Muscle layer of duodenum (tissue), 2 donors: Measurements from ENCODE around the gene PTPN4.

ENCODE experiments used
- H3K27ac ChIP-seq: one replicate; pipeline ENCODE4 v1.7.0; 2013; ENCODE audit warnings: mild to moderate bottlenecking, low read length
- H3K27me3 ChIP-seq: one replicate; pipeline ENCODE4 v1.7.0; 2013; ENCODE audit warnings: low read depth, mild to moderate bottlenecking, control low read depth, low read length
- H3K36me3 ChIP-seq, 2 donors: one replicate each; pipeline ENCODE4 v1.7.0; 2013; ENCODE audit warnings: low read length in 2 of 2, control low read depth in 1 of 2, mild to moderate bottlenecking in 1 of 2; ENCODE audit not compliant: insufficient read depth in 2 of 2, control insufficient read depth in 1 of 2
- H3K4me1 ChIP-seq, 2 donors: one replicate each; pipeline ENCODE4 v1.7.0; 2013; ENCODE audit warnings: low read length in 2 of 2, mild to moderate bottlenecking in 2 of 2, control low read depth in 1 of 2, moderate library complexity in 1 of 2; ENCODE audit not compliant: insufficient read depth in 2 of 2, control insufficient read depth in 1 of 2
- H3K4me3 ChIP-seq, 2 donors: one replicate each; pipeline ENCODE4 v1.7.0; 2013; ENCODE audit warnings: low read length in 2 of 2, low read depth in 1 of 2, mild to moderate bottlenecking in 1 of 2
- H3K9me3 ChIP-seq, 2 donors: one replicate each; pipeline ENCODE4 v1.7.0; 2013; ENCODE audit warnings: low read length in 2 of 2, control low read depth in 1 of 2, mild to moderate bottlenecking in 1 of 2; ENCODE audit not compliant: control insufficient read depth in 1 of 2
- donor health status: healthy.

Gene PTPN4

DNA sequence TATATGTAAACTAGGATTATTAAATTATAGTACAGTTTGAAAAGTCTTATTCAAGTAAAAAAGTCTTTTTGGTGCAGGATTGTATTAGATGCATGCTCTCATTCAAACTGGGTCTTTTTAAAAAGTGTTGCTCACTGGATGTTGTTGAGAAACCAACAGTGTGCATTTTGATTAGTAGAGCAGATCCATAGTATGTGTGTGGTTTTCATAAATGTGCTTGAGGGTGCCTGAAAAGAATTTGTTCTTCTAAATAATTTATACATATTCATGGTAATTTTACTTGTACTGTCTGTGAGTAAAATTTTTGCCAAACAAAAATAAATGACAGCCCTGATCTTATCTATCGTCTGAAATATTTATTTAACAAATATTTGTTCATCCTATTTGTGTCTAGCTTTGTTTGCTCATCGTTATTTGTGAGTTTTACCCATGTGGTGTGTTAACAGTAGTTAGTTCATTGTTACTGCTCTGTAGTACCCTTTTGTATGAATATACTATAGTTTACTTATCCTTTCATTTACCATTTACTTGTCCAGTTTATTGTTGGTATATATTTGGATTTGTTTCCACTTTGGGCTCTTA is 50.4 kb downstream of the PTPN4 start:
- H3K4me3 ChIP-seq: no peak overlapping the region
- H3K27me3 ChIP-seq: no peaks in the 10 kb centered on the region
- H3K27ac ChIP-seq: no peak overlapping the region
- peaks cover 0 to 3% of the 10 kb centered on the region in 2 donors for H3K36me3 ChIP-seq
- peaks cover 4 to 10% of the 10 kb centered on the region in 2 donors for H3K4me1 ChIP-seq
- no peaks in the 10 kb centered on the region for H3K9me3 ChIP-seq

DNA sequence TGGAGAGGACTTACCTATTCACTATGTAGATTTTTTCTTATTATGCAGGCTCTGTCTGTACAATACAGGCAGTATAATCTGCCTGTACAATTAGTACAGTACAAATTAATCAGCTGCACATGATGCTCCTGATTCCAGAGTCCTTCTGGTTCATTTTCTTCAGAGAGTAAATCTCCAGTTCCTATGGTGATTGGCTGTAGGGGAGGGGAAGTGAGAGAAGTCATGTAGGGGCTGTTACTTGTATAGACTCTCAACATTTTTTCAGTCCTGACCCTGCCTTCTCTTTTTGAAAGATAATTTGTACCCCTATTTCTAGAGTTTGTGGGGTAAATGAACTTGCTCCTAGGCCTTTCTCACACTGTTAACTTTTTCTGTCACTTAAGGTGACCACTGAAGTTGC is 54.5 kb downstream of the PTPN4 start:
- no peaks in the 10 kb centered on the region for H3K9me3 ChIP-seq
- H3K4me3 ChIP-seq: no peak overlapping the region

DNA sequence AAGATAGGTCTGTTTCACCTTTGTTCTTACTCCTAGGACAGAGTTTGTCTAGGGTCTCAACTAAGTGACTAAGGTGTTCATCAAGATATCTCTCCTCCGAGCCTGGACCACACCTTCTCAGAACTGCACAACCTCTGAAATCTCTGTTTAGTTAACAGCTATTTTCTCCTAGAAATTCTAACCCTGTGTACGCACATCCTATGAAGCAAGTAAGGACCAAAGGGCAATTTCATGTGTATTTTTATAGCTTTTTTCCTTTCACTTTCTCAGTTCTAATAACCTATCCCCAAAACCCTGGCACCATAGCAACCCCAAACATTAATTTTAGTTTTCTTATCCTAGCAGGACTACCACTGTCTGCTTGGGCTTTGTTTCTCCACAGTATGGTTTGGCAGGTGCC is 59.1 kb downstream of the PTPN4 start:
- Histone ChIP-seq H3K27me3 (no peaks in the 10 kb centered on the region), H3K4me3 (no peak overlapping the region), H3K27ac (no peak overlapping the region), H3K36me3 (no peaks in the 10 kb centered on the region), H3K4me1 (no peaks in the 10 kb centered on the region), H3K9me3 (no peaks in the 10 kb centered on the region)

More for the DNA sequence above, 54.5 kb downstream of the PTPN4 start:
- Histone ChIP-seq H3K27me3 (no peaks in the 10 kb centered on the region), H3K4me1 (peaks cover 4 to 10% of the 10 kb centered on the region in 2 donors), H3K36me3 (peaks cover 0 to 3% of the 10 kb centered on the region in 2 donors), H3K27ac (no peak overlapping the region)

DNA sequence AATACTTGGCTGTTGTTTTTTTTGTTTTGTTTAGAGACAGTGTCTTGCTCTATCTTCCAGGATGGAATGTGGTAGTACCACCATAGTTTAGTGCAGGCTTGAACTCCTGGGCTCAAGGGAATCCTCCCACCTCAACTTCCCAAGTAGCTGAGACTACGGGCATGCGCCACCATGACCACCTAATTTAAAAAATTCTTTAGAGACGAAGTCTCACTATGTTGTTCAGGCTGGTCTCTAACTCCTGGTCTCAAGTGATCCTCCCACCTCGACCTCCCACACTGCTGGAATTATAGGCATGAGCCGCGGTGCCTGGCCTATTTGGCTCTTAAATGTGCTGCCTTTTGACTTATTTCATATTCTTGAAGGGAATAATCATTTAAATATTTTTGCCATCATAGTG is 60.1 kb downstream of the PTPN4 start:
- H3K4me1 ChIP-seq: no peaks in the 10 kb centered on the region
- no peaks in the 10 kb centered on the region for H3K36me3 ChIP-seq
- no peak overlapping the region for H3K4me3 ChIP-seq
- H3K9me3 ChIP-seq: no peaks in the 10 kb centered on the region
- H3K27ac ChIP-seq: no peak overlapping the region
- no peaks in the 10 kb centered on the region for H3K27me3 ChIP-seq

DNA sequence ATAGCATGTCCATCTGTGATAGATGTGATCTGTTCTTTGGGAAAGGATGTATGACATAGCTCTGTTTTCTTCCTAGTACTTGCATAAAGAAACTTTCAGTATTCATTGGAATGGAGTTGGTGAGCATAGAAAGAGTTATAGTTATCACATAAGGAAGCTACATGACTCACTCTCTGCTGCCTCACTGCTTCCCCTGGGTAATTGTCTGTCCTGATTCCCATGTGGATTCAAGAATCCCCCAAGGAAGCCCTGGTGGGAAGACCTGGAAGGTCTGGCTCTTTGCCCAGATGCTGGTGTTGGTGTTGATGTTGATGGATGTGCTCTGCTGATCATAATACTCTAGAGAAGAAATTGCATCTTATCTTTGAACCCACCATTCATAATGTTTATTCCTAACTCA is 60.6 kb downstream of the PTPN4 start:
- H3K36me3 ChIP-seq: no peaks in the 10 kb centered on the region
- no peaks in the 10 kb centered on the region for H3K27me3 ChIP-seq
- H3K9me3 ChIP-seq: no peaks in the 10 kb centered on the region
- no peaks in the 10 kb centered on the region for H3K4me1 ChIP-seq
- no peak overlapping the region for H3K27ac ChIP-seq
- no peak overlapping the region for H3K4me3 ChIP-seq

DNA sequence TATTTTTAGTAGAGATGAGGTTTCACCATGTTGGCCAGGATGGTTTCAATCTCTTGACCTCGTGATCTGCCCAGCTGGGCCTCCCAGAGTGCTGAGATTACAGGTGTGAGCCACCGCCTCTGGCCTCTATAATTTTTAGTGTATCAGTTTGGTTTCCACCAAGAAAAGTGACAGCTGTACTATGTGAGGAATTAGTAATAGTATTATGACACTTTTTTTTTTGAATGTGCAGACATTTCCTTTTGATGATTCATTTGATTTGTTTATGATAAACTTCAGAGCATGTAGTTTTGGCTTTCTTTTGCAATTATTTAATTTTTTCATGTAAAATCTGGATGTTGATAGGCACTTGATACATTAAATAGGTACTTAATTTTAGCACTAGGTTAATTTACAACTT is 61.5 kb downstream of the PTPN4 start:
- Histone ChIP-seq H3K27me3 (no peaks in the 10 kb centered on the region), H3K4me3 (no peak overlapping the region), H3K9me3 (no peaks in the 10 kb centered on the region), H3K36me3 (no peaks in the 10 kb centered on the region), H3K27ac (no peak overlapping the region), H3K4me1 (peaks cover 0 to 1% of the 10 kb centered on the region in 2 donors)

DNA sequence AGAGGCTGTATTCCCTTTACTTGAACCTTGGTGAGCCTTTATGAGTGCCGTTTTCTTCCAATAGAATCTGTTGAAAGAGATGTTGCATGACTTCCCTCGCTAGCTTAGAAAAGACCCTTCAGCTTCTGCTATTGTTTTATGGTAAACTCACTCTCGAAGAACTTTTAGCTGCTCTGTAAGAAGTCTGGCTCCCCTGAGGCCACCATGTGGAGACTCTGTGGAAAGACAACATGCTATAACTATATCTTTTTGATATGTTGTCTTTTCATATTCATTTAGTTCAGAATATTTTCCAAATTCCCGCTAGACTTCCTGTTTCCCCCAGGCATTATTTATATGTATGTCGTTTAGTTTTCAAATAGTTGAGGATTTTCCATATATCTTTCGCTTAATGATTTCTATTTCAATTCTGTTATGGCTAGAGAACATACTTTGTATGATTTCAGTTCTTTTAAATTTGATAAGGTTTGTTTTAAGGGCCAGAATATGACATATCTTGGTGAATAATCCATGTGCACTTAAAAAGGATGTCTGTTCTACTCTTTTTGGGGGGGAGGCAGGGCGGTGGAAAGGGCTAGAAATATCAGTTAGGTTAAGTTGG is 64.1 kb downstream of the PTPN4 start:
- Histone ChIP-seq H3K4me1 (peaks cover 0 to 4% of the 10 kb centered on the region in 2 donors), H3K9me3 (no peaks in the 10 kb centered on the region), H3K27me3 (no peaks in the 10 kb centered on the region), H3K4me3 (no peak overlapping the region), H3K27ac (no peak overlapping the region), H3K36me3 (no peaks in the 10 kb centered on the region)

DNA sequence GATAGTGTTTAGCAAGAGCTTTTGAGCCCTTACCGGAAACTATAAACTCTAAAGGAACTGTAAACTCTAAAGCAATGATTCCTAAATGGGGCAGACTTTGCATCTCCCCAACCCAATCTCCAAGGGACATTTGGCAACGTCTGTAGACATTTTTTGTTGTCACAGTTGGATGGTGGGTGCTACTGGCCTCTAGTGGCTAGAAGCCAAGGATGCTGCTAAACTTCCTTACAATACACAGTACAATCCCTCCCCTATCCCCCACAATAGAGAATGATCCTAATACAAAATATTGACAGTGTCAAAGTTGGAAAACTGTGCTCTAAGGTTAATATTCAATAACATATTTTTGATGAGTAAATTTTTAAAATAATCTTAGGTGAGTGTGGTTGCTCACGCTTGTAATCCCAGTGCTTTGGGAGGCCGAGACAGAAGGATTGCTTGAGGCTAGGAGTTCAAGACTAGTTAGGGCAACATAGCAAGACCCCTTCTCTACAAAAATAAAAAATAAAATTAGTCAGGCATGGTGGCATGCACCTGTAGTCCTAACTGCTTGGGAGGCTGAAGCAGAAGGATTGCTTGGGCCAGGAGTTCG is 66.7 kb downstream of the PTPN4 start:
- Histone ChIP-seq H3K36me3 (no peaks in the 10 kb centered on the region), H3K27ac (no peak overlapping the region), H3K4me1 (peaks cover 0 to 4% of the 10 kb centered on the region in 2 donors), H3K4me3 (no peak overlapping the region), H3K9me3 (no peaks in the 10 kb centered on the region), H3K27me3 (no peaks in the 10 kb centered on the region)

DNA sequence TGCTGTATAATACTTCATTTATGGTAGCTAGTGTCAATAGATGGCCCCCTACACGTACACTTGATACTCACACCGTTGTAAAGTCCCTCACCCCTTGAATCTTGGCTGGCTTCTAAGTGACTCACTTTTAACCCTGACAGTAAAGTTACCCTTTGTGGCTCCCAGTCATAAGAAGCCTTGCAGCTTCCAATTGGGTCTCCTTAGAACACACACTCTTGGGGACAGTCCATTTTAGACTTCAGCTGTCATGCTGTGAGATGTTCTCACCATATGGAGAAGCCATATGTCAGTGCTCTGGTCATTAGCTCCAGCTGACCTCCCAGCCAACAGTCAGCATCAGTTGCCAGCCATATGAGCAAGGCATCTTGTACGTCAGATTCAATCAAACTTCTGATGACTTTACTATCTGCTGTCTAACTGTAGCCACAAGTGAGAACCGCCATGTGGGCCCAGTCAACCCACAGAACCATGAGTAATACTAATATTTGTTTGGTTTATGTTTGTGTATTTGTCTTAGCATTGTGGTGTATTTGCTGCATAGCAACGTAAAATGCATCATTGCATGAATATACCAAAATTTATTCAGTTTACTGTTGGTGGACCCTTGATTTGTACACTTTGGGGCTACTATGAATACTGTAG is 68.3 kb downstream of the PTPN4 start:
- H3K4me1 ChIP-seq: peaks cover 0 to 4% of the 10 kb centered on the region in 2 donors
- no peak overlapping the region for H3K27ac ChIP-seq
- H3K27me3 ChIP-seq: no peaks in the 10 kb centered on the region
- no peaks in the 10 kb centered on the region for H3K9me3 ChIP-seq
- H3K4me3 ChIP-seq: no peak overlapping the region
- no peaks in the 10 kb centered on the region for H3K36me3 ChIP-seq

DNA sequence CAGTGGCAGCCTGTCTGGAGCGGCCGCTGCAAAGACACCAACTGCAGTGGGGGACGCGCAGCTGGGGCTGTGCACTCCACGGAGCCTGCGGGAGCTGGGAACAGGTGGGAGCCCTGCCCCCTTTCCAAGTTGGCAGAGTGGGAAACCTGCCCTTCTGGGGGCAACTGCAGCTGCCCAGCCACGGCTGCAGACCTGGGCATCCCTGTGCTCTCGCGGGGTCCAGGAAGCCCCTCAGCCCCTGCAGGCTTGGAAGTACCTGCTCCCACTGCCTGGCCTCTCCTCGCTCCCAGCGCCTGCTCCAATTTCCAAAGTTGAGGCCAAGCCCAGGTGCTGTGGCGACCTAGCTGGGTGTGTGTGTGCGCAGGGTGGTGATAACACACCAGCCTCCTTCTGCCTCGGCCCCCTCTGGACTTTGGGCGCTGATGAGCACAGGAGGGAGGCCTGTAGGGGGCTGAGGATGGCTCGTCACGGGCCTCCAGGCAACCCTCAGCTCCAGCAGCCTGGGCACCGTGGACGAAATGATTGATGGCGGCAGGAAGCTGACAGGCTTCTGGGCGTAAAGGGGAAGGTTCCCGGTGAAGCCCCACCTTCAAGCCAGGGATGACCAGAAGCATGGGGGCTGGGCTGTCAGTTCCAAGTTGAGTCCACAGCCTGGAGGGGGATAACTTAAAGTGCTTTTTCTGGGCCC is 76.9 kb downstream of the PTPN4 start:
- no peaks in the 10 kb centered on the region for H3K9me3 ChIP-seq
- no peaks in the 10 kb centered on the region for H3K27me3 ChIP-seq
- no peak overlapping the region for H3K27ac ChIP-seq
- no peaks in the 10 kb centered on the region for H3K36me3 ChIP-seq
- H3K4me3 ChIP-seq: no peak overlapping the region
- no peaks in the 10 kb centered on the region for H3K4me1 ChIP-seq

DNA sequence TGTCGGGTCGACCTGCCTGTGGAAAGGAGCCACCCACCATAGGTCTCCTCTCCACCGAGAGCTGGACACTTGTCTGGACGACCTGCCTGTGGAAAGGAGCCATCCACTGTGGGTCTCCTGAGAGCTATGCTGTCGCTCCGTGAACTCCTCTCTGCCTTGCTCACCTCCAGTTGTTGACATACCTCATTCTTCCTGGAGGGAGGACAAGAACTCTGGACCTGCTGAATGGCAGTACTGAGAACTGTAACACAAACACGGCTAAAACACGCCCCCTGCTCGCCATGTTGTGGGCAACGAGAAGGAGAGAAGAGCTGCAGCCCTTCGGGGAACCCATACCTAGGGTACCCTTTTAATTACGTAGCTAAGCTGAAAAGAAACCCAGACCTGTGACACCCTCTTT is 77.6 kb downstream of the PTPN4 start:
- Histone ChIP-seq H3K36me3 (no peaks in the 10 kb centered on the region), H3K9me3 (no peaks in the 10 kb centered on the region), H3K27me3 (no peaks in the 10 kb centered on the region), H3K4me1 (no peaks in the 10 kb centered on the region), H3K27ac (no peak overlapping the region), H3K4me3 (no peak overlapping the region)
